K562 (cell line): ENCODE data around the gene ATG10. TPM values are rescaled to one million over a fixed set of nuclear protein-coding genes. Genes with fewer than 3 reads are reported as not detected.

Source experiments
- ATAC-seq: fragments of 200-7000 bp; cut with Tn5 transposase; 3 replicates; pipeline ENCODE4 v1.9.1; 2020; ENCODE audit warnings: moderate library complexity
- BruUV-seq: library from RNA; stranded (reverse); fragments of 400-500 nt; replicated peaks from 2 replicates; lab custom pipeline; 2021; lab: Mats Ljungman, UMichigan
- CTCF ChIA-PET: fragments of 300-600 bp; formaldehyde crosslinking; extraction: SDS; loops from one replicate; lab custom pipeline; 2021; ENCODE audit warnings: low intra/inter-chr PET ratio; lab: Yijun Ruan, JAX
- POLR2A ChIA-PET: fragments of 300-600, 350-650 bp; sonication (Branson Sonifier 250); formaldehyde crosslinking; extraction: SDS; loops from one replicate; lab custom pipeline; 2021; ENCODE audit warnings: antibody characterized with exemption, inconsistent platforms; lab: Yijun Ruan, JAX
- DNase-seq, 4 experiments: peaks; one replicate each; pipeline versions ENCODE4 v3.0.0 to v3.0.0-alpha.2; 2011 to 2018; ENCODE audit warnings: low spot score in 3 of 4, mixed read lengths in 3 of 4; ENCODE audit errors: extremely low read depth in 1 of 4
- FAIRE-seq: peaks from 2 replicates; lab custom pipeline; 2011; peaks lifted over from hg19 to GRCh38; lab: Jason Lieb, UNC
- H2AFZ ChIP-seq: 2 replicates; pipeline ENCODE4 v1.6.0; 2011; ENCODE audit warnings: low read depth, low read length, control low read depth, inconsistent platforms
- H3K27ac ChIP-seq: fragments of 200-600 bp; 3 replicates; pipeline ENCODE4 v1.8.0; 2011; ENCODE audit warnings: low read depth, mild to moderate bottlenecking, control low read depth, inconsistent platforms, low read length, moderate library complexity, mixed read lengths; ENCODE audit errors: extremely low read depth
- H3K27me3 ChIP-seq, 2 experiments: fragments of 300-600 bp in 1 of 2; 2 replicates in 1 of 2; 3 replicates in 1 of 2; pipeline versions ENCODE4 v1.6.0 to v1.8.0; 2011; ENCODE audit warnings: inconsistent platforms in 2 of 2, low read length in 2 of 2, mild to moderate bottlenecking in 1 of 2, mixed read lengths in 1 of 2, moderate library complexity in 1 of 2; ENCODE audit not compliant: control insufficient read depth in 2 of 2, insufficient read depth in 2 of 2
- H3K36me3 ChIP-seq: fragments of 300-600 bp; 3 replicates; pipeline ENCODE4 v1.8.0; 2011; ENCODE audit warnings: mild to moderate bottlenecking, low read length, inconsistent platforms; ENCODE audit not compliant: control insufficient read depth, insufficient read depth
- H3K4me1 ChIP-seq, 2 experiments: fragments of 200-600 bp in 1 of 2; replicated peaks in 1 of 2; 2 replicates in 1 of 2; 3 replicates in 1 of 2; pipeline versions ENCODE4 v1.5.1 to v1.8.0; 2011; ENCODE audit warnings: inconsistent platforms in 2 of 2, low read length in 2 of 2, mild to moderate bottlenecking in 1 of 2, mixed read lengths in 1 of 2, moderate library complexity in 1 of 2; ENCODE audit not compliant: control insufficient read depth in 2 of 2, insufficient read depth in 2 of 2
- H3K4me2 ChIP-seq: 2 replicates; pipeline ENCODE4 v1.6.1; 2011; ENCODE audit warnings: low read length, control low read depth, inconsistent platforms, mixed read lengths; ENCODE audit not compliant: insufficient read depth
- H3K4me3 ChIP-seq: fragments of 200-600 bp; sonication (generic), shearing (Covaris generic); 2 replicates; pipeline ENCODE4 v1.5.1; 2016; ENCODE audit warnings: control low read depth, inconsistent platforms
- H3K79me2 ChIP-seq: fragments of 200-600 bp; 3 replicates; pipeline ENCODE4 v1.8.0; 2011; ENCODE audit warnings: low read length, inconsistent platforms; ENCODE audit not compliant: control insufficient read depth, insufficient read depth
- H3K9ac ChIP-seq, 2 experiments: 2 replicates each; pipeline versions ENCODE4 v1.6.0 to v1.6.1; 2011; ENCODE audit warnings: low read depth in 2 of 2, low read length in 2 of 2, control low read depth in 1 of 2, inconsistent platforms in 1 of 2, mild to moderate bottlenecking in 1 of 2, mixed read lengths in 1 of 2; ENCODE audit not compliant: insufficient read depth in 1 of 2
- H3K9me1 ChIP-seq: one replicate; pipeline ENCODE4 v1.6.0; 2011; ENCODE audit warnings: inconsistent platforms, mild to moderate bottlenecking, low read length, moderate library complexity; ENCODE audit not compliant: control insufficient read depth, insufficient read depth
- H3K9me3 ChIP-seq: replicated peaks from 2 replicates; pipeline ENCODE4 v1.5.1; 2011; ENCODE audit warnings: low read depth, low read length, inconsistent platforms; ENCODE audit not compliant: control insufficient read depth, insufficient read depth
- H4K20me1 ChIP-seq: replicated peaks from 2 replicates; pipeline ENCODE4 v1.6.1; 2011; ENCODE audit warnings: low read length, inconsistent platforms, mixed read lengths; ENCODE audit not compliant: control insufficient read depth, insufficient read depth
- ASH1L ChIP-seq: fragments of 450-650 bp; IDR thresholded peaks from 2 replicates; pipeline ENCODE4 v1.6.1; 2018; ENCODE audit warnings: borderline replicate concordance, mild to moderate bottlenecking, low read depth; ENCODE audit not compliant: partially characterized antibody
- CCNT2 ChIP-seq: IDR thresholded peaks from 2 replicates; pipeline ENCODE4 v1.6.1; 2011; ENCODE audit warnings: borderline replicate concordance, low read depth, mild to moderate bottlenecking, moderate library complexity, mixed read lengths, low read length; ENCODE audit not compliant: insufficient read length; ENCODE audit errors: extremely low read depth
- CTBP1 ChIP-seq: fragments of 450-650 bp; IDR thresholded peaks from 2 replicates; pipeline ENCODE4 v1.6.1; 2016; ENCODE audit warnings: borderline replicate concordance
- JUN ChIP-seq, 2 experiments: sonication (generic) in 1 of 2; formaldehyde crosslinking in 1 of 2; IDR thresholded peaks; 2 replicates each; pipeline versions ENCODE4 v1.6.1 to v1.8.0; 2012 to 2022; ENCODE audit warnings: borderline replicate concordance in 2 of 2, mild to moderate bottlenecking in 2 of 2, improper control_type of control experiment in 1 of 2, low read depth in 1 of 2, low read length in 1 of 2, missing genetic modification reagents in 1 of 2
- JUND ChIP-seq, 2 experiments: IDR thresholded peaks; 2 replicates in 1 of 2; 3 replicates in 1 of 2; pipeline ENCODE4 v1.6.1; 2011; ENCODE audit warnings: borderline replicate concordance in 2 of 2, low read depth in 2 of 2, low read length in 2 of 2, improper control_type of control experiment in 1 of 2, missing biosample characterization in 1 of 2, missing genetic modification characterization in 1 of 2, missing genetic modification reagents in 1 of 2
- MEIS2 ChIP-seq: fragments of 450-650 bp; IDR thresholded peaks from 2 replicates; pipeline ENCODE4 v1.6.1; 2014; ENCODE audit warnings: mild to moderate bottlenecking; ENCODE audit not compliant: partially characterized antibody
- SMARCE1 ChIP-seq: fragments of 450-650 bp; IDR thresholded peaks from 2 replicates; pipeline ENCODE4 v1.7.1; 2016; ENCODE audit warnings: mild to moderate bottlenecking
- ZNF197 ChIP-seq: fragments of 200-800 bp; sonication (Bioruptor generic); IDR thresholded peaks from 2 replicates; pipeline ENCODE4 v1.6.1; 2016; ENCODE audit warnings: low read depth, missing genetic modification characterization, missing compliant biosample characterization
- WGBS: fragments of 100-300 bp; shearing (Covaris generic); methylation state at CpG from one replicate; pipeline ENCODE4 v1.1.6; 2016; ENCODE audit warnings: low coverage, mixed read lengths; ENCODE audit not compliant: insufficient coverage; ENCODE audit errors: missing lambda C conversion rate; 5-methylcytosine and 5-hydroxymethylcytosine counted together
- in situ Hi-C: fragments of 300-500 bp; cut with MboI; formaldehyde crosslinking; loops from 4 replicates; pipeline ENCODE4 v1.15.0; 2018; ENCODE audit warnings: inconsistent platforms, mixed read lengths
- intact Hi-C: fragments of 100-400 bp; cut with micrococcal nuclease; formaldehyde crosslinking; loops from 2 replicates; pipeline ENCODE4 v1.14.2; 2022
- polyA plus RNA-seq, 8 experiments: library from polyadenylated mRNA; depleted of rRNA in 4 of 8; stranded (reverse) in 5 of 8; unstranded in 3 of 8; fragments of >200 nt; fragmentation: Nextera tagmentation in 2 of 8; fragmentation: Illumina TruSeq in 1 of 8; extraction: Ambion mirVana in 2 of 8; extraction: Trizol in 1 of 8; gene quantifications; 2 replicates each; pipeline versions ENCODE4 v1.2.1 to v1.2.3, GENCODE V29; 2011 to 2014; ENCODE audit warnings: inconsistent platforms in 1 of 8, missing spikeins in 1 of 8
- total RNA-seq, 7 experiments: library from RNA; depleted of rRNA in 6 of 7; stranded (reverse); fragments of >200 nt in 6 of 7; fragmentation: Illumina TruSeq in 2 of 7; extraction: Trizol in 2 of 7; gene quantifications; 2 replicates each; pipeline versions ENCODE4 v1.2.1 to v1.2.3, GENCODE V29; 2011 to 2021; ENCODE audit warnings: low replicate concordance in 1 of 7
- TF ChIP-seq, protein P1 (sequence below): conservative IDR thresholded peaks from 2 replicates; pipeline ENCODE4 v1.6.1; 2011; ENCODE audit warnings: low read depth, mild to moderate bottlenecking, low read length; ENCODE audit not compliant: control insufficient read depth
- TF ChIP-seq, protein P2 (sequence below): IDR thresholded peaks from 2 replicates; pipeline ENCODE4 v1.6.1; 2012; ENCODE audit warnings: low read depth, low read length, improper control_type of control experiment, borderline replicate concordance

The ATG10 gene
- total and polyA plus RNA-seq, 9 of the 15 experiments (the other 6 are each of a cell fraction or from before 2014, with no cell fraction given): 7.0 to 18.8 (median 14.6) TPM

- no peak overlapping the region for H3K9ac ChIP-seq
- H4K20me1 ChIP-seq: no peaks in the 10 kb centered on the region
- intact Hi-C loops (loop anchor here (1.0 to 5.0 kb wide), 7 partner anchors 59 to 741 kb away; partner anchors contain the start of genes ATG10 and SSBP2), in situ Hi-C loops (loop anchor here (25.0 kb wide), 1 partner anchor 654 kb away; no protein-coding TSS in a partner anchor)
- peak overlapping the region; percentile 25; the same call in 1 of the 3 replicates for H3K27ac ChIP-seq
- no peak overlapping the region for H3K4me3 ChIP-seq
- peak; percentile 19 to 76 (median 45) for DNase-seq
- peak; percentile 98 for ATAC-seq
- ChIA-PET CTCF (interaction anchor here (0.7 to 2.1 kb wide), 4 partner anchors 59 to 741 kb away, joined by 4 to 11 read pairs (median 6); no protein-coding TSS in a partner anchor), POLR2A (interaction anchor here (0.6 kb wide), 1 partner anchor 499 kb away, joined by 3 read pairs; no protein-coding TSS in a partner anchor)
- H3K9me3 ChIP-seq: no peaks in the 10 kb centered on the region
- no peaks in the 10 kb centered on the region for H3K79me2 ChIP-seq
- peaks cover 0 to 3% of the 10 kb centered on the region in 2 experiments; a peak in 2 of 5 replicates for H3K4me1 ChIP-seq
- H2AFZ ChIP-seq: no peak overlapping the region; the same call in 1 of the 2 replicates
- 60% methylated on average over 3 of the region's 3 CpGs for WGBS
- no TSS peak for BruUV-seq
- FAIRE-seq: peak; percentile 97
- H3K4me2 ChIP-seq: no peak overlapping the region
- H3K36me3 ChIP-seq: no peaks in the 10 kb centered on the region
- H3K9me1 ChIP-seq: no peaks in the 10 kb centered on the region
- H3K27me3 ChIP-seq: no peaks in the 10 kb centered on the region
- no peak for TF ChIP-seq SMARCE1
- peak; percentile 76 for TF ChIP-seq MEIS2
- peak; percentile 26; the same call in 1 of the 2 replicates for TF ChIP-seq CTBP1
- TF ChIP-seq JUN (IDR thresholded peaks at IDR 0.05; ENCODE audit: borderline replicate concordance, low read depth, low read length): peak; percentile 82
- TF ChIP-seq JUN (CRISPR knock-in tag; IDR thresholded peaks at IDR 0.05; ENCODE audit: borderline replicate concordance): no peak
- TF ChIP-seq, protein P1, sequence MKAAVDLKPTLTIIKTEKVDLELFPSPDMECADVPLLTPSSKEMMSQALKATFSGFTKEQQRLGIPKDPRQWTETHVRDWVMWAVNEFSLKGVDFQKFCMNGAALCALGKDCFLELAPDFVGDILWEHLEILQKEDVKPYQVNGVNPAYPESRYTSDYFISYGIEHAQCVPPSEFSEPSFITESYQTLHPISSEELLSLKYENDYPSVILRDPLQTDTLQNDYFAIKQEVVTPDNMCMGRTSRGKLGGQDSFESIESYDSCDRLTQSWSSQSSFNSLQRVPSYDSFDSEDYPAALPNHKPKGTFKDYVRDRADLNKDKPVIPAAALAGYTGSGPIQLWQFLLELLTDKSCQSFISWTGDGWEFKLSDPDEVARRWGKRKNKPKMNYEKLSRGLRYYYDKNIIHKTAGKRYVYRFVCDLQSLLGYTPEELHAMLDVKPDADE: no peak
- TF ChIP-seq CCNT2: no peak
- TF ChIP-seq ASH1L: no peak
- no peak for TF ChIP-seq ZNF197
- peak; percentile 92 for TF ChIP-seq JUND (IDR thresholded peaks at IDR 0.05; ENCODE audit: borderline replicate concordance, low read depth, low read length)
- peak; percentile 93 for TF ChIP-seq JUND (tag; IDR thresholded peaks at IDR 0.05; ENCODE audit: borderline replicate concordance, low read depth, low read length)
- TF ChIP-seq, protein P2, sequence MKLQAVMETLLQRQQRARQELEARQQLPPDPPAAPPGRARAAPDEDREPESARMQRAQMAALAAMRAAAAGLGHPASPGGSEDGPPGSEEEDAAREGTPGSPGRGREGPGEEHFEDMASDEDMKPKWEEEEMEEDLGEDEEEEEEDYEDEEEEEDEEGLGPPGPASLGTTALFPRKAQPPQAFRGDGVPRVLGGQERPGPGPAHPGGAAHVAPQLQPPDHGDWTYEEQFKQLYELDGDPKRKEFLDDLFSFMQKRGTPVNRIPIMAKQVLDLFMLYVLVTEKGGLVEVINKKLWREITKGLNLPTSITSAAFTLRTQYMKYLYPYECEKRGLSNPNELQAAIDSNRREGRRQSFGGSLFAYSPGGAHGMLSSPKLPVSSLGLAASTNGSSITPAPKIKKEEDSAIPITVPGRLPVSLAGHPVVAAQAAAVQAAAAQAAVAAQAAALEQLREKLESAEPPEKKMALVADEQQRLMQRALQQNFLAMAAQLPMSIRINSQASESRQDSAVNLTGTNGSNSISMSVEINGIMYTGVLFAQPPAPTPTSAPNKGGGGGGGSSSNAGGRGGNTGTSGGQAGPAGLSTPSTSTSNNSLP: peak; percentile 62; the same call in 1 of the 2 replicates
Measured at GRCh38 chr5:82165740-82166530, 194.1 kb downstream of the ATG10 start.
